GM19455 (cell line): Measurements from ENCODE around the gene IRF2BP2.
"Not testable (repeated sequence)": the region's sequence is repeated elsewhere in the genome, so short reads cannot be mapped to it uniquely, and the experiment has no call there.

Source experiments
- ATAC-seq: cut with Tn5 transposase; IDR thresholded peaks from one replicate; pipeline ENCODE4 v1.9.1; 2021; ENCODE audit not compliant: unreplicated experiment

Gene IRF2BP2

DNA sequence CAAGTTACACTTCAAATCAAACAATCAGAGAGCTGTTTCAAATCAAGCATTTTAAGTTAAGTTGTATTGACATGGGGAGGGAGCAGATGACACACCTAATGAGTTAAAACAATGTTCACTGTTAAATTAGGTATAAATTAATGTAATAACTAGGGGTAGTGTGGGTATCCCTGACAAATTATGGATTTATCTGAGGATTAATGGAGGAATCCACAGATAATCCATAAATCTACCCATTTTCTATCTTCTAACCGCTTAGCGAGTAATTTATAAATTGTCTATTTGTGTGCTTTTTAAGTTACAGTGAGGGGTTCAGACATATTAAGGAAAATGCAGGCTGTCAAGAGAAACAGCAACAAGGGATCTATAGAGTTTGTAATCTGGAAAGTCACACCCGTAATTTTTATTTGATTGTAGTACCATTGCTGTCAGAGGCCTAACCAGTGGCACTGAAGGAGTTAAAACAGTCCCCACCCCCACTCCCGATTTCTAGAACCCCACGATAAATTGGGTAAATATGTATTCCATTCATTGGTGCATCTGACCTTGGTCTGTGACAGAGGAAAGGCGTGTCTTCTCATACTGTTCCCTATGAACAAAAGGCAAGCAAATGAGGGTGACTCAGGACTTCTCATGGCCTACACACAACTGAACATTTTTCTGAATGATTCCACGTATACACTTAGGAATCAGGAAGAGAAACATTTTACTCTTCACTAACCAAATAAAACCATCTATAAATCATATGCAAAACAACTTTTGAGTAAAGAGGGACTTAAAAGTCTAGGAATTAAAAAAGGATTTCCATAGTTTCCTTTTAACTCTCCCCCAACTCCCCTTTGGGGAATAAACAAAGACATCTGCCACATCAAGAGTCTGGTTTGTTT, 7.4 kb downstream of the IRF2BP2 start:
- ATAC-seq, result no peak

DNA sequence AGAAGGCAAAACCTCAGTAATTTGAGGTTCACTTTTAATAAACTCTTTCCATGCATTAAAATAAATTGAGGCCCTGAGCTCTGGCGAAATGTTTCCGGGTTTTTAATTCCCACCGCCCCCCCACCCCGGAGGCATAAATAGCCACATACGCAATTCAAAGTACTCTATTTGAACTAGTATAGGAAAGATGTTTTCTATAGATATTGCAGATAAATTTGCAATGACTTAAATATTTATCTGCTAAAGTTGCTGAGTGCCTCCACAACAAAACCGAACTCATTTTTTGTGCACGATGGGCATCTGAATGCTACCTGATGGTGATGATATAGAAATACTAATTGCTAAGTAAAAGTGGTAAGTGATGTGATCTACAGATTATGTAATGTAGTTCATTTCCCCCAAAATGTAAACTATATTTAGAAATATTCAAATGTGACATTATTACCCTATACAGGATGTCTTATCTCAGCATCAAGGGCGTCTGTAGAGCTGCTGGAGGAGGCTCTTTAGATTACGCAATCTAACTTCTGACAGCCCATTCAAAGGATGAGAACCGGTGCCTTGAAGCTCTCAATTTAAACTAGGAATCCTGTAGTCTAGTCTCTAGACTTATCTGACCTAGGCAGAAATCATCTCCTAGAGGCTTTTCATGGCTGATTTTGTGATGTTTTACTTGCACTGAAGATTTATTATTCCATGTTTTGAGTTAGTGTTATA, 8.5 kb downstream of the IRF2BP2 start:
- ATAC-seq, result no peak

DNA sequence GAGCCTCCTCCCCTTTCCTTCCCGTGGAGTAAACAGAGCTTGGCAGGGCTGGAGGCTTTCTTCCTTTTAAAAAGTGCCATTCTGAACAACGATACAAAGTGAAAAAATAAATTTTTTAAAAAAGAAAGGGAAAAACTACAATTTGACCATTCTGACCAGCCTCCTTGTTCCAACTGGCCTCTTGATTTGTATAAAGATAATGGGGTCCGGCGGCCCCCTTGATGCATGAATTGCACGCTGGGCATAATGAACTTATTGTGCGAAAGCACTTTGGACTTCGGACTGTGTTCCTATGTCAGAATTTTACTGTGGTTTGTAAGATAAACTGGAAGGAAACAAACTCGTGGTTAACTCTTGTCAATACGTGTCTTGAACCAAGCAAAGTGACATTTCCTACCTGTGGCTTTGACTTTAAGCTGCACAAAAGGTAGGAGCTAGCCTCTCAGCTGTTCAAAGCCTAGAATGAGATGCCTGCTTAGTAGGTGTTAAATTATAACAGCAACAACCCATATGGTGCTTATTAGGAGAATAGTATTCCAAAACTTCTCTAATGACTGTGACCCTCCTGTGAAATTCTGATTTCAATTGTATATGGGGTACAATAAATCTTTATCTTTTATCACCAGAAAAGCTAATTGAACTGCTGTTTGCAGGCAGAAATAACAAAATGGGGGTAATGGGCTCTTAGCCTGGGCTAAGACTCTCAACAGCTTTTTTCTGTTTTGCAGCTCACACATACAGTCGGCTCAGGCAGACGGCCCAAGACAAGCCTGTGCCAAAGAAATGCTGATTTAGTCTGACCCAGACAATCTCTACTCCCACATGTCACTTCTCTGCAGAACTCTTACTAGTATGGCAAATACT, 9.3 kb downstream of the IRF2BP2 start:
- ATAC-seq, result no peak

DNA sequence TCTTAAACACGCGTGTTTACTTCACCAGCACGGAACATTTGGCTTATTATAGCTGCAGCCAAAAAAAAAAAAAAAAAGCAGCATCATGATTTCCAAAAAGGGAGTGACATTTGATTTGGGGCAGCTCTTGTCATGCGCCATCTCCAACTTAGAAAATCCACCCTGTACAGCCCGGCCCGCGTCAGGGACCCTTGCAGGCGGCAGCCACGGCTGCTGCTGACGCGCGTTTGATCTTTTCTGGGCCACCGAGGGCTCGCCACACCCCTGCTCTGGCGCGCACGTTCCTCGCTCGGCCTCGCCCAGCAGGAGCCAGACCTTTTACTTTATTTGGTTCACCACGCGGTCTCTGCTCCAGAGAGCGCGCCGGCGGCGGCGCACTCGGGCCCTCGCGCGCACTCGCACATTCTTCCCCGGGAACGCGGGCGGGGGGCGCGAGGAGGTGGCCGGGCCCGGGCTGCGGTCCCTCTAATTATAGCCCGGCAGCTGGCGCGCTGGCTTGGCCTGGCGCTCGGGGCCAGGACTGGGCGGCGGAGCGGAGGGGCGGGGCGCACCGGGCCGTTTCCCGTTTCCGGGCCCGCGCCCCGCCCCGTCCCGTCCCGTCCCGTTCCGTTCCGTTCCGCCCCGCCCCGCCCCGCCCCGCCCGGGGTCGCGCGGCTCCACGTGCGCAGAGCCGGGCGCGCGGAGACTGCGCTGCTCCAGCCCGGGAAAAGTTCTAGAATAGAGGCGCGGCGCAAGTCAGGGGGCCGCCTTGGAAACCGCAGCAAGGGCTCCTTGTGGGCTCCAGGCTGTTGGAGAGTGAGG, 10.2 kb downstream of the IRF2BP2 start:
- peak; percentile 72 for ATAC-seq

DNA sequence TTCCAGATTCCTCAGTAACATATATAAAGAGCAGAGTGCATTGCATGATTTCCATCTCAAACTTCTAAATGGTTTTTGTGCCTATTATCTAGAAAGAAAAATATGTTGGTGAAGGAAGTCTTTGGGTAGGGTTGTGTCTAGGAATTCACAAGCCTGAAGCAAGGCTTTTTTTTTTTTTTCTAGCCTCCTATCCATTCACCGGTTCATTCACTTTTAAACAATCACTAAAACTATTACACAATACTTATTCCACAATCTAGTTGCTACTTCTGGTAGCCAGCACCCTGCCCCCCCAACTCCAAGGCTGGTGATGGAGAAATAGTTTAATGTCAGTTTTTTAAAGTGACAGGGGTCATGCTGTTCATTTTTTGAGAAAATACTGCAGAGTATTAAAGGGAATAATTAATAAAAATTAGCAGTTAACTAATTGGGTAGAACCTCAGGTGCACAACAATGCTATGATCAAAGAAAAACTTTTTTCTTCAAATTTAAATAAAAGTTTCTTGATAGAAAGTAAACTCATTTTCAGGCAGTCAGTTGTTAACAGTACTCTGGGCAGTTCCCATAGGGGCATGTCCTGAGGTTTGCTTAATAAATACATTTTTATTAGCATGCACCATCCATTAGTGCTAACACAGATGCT, 10.9 kb downstream of the IRF2BP2 start:
- no peak for ATAC-seq

DNA sequence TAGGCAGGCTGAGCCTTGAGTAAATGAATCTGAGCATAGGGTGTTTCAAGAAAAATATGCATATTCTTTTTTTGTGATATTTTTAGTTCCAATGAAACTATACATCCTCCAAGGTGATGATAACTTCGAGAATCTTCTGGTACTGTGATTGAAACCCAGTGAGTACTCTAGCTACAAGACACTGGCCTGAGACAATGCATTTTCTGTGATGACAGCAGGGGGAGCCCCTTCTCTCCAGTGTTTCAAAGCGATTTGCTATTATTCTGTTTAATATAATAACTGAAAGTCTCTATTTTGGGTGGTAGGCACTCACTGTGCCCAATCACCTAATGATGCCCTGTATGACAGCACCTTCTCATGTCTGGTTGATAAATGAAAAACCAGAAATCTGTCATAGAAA, 12.1 kb downstream of the IRF2BP2 start:
- ATAC-seq, result no peak

DNA sequence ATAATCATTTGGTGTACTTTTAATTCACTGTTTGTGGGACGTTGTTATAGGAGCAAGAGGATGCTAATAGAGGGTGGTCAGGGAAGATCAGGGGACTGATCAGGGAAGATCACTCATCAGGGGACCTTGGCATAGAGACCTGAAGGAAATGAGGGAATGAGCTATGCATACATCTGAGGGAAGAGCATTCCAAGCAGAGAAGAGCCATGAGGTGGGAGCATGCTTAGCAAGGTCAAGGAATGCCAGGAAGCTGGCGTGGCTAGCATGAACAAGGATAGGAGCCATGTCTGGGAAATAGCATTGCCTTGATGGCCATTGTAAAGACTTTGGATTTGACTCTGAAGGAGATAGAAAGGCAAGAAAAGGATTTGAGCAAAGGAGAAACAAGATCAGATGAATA, 14.1 kb downstream of the IRF2BP2 start:
- ATAC-seq, result no peak

DNA sequence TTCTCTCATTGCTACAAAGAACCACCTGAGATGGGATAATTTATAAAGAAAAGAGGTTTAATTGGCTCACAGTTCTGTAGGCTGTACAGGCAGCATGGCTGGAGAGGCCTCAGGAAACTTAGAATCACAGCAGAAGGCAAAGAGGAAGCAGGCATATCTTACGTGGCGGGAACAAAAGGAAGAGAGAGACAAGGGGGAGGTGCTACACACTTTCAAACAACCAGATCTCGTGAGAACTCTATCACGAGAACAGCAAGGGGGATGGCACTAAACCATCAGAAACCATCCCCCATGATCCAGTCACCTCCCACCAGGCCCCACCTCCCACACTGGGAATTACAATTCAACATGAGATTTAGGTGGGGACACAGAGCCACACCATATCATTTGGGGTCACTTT, 15.4 kb downstream of the IRF2BP2 start:
- not testable (repeated sequence) for ATAC-seq

DNA sequence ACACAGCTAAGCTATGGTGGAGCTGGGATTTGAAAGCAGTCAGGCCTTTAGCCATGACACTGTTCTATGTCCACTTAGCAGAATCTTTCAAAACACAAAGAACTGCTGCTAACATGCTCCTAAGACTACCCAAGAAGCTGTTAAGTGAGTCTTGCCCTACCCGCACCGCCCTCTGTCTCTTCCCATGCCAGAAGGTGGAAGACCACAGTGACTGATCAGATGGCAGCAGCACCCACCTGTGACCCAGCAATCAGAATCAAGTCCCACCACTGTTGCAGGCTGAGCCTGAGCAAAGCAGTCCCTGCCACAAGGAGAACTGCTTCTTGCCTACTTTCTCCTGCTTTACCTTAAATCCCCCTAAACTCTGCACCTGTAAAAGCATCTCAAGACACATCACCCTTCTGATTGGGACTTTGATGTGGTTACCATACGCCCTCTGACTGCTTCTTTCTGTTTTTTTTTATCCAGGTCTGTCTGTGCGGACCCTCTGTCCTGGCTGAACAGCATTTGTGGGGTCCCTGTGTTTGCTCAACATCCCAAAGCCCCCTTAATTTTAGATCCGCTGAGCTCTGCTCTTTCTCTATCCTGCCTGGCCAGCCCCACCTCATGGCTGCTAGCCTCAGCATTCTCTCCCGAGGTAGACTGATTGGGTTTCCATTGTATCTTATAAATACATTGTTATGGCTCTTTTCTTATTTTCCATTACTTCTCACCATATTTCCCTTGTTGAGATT, 16.0 kb downstream of the IRF2BP2 start:
- ATAC-seq, result no peak

DNA sequence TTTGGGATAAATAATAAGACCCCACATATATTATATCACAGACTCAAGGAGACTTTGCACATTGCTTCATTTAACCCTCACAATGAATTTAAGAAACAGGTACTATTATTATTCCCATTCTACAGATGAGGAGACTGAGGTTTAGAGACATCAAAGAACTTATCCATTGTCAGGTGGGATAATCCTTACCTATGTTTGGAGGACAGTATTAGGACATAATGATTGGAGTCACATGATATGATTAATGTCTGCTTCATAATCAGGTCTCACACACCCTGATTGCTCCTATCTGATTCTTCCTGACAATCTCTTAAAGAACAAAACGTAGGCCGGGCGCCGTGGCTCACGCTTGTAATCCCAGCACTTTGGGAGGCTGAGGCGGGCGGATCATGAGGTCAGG, 16.9 kb downstream of the IRF2BP2 start:
- ATAC-seq, result no peak

DNA sequence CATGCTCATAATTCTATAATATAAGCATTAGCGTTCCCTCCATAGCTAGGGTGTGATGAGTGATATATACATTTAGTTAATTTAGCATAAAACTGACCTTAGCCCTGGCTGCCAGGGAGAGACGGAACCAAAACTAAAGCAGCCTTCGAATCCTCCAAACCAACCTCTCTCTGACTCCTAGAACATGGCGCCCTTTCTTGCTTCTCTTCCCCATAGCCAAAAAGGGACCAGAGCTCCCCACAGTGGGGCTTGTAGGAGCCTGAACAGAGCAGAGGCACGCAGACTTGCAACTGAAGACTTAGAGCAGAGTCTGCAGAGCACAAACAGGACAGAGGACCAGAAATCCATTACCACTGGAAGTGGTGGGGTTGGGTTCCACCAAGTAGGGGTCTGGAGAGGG, 17.7 kb downstream of the IRF2BP2 start:
- ATAC-seq, result no peak

DNA sequence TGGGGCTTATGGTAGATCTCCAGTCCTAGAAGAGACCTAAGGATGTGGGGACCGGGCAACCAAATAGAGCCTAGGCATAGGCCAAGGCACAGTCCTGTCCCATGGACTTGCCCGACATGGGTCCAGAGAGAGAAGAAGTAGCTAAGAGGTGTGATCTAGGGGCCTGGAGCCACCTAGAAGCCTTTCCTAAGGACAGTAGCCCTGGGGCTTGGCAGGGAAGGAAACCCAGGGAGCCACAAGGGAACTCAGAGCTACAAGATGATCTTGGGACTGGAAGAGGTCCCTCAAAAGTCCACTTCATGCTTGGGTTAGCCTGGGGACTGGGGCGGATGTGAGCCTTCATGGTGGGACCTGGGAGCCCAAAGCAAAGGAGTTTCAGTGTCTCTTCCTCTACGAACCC, 18.8 kb downstream of the IRF2BP2 start:
- no peak for ATAC-seq

DNA sequence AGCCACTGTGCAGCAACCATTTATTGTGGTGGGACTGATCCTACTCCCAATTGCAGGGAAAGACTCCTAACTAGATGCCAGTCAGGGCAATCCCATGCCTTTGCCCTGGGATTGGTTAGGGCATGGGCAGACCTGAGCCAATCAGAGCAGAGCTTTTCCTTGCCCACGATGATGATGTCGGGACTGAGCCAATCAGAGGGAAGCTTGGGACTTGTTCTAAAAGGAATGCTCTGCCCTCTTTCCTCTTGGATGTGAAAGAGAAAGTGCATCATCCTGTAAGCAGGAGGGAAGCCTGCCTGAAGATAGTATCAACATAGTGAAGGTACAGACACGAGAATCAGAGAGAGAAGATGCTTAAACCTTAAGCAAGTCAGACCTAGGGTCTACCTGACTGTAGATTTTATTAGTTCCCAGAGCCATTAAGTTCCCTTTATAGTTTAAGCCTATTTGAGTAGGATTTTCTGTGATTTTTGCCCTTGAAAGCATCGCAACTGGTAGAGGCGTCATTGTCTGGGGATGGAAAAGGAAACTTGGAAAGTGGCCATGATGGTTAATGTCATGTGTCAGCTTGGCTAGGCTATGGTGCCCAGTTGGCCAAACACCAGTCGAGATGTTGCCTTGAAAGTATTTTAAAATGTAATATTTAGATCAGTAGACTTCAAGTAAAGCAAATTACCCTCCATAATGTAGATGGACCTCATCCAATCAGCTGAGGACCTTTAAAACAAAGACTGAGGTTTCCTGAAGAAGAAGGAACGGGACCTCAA, 19.9 kb downstream of the IRF2BP2 start:
- ATAC-seq, result no peak

DNA sequence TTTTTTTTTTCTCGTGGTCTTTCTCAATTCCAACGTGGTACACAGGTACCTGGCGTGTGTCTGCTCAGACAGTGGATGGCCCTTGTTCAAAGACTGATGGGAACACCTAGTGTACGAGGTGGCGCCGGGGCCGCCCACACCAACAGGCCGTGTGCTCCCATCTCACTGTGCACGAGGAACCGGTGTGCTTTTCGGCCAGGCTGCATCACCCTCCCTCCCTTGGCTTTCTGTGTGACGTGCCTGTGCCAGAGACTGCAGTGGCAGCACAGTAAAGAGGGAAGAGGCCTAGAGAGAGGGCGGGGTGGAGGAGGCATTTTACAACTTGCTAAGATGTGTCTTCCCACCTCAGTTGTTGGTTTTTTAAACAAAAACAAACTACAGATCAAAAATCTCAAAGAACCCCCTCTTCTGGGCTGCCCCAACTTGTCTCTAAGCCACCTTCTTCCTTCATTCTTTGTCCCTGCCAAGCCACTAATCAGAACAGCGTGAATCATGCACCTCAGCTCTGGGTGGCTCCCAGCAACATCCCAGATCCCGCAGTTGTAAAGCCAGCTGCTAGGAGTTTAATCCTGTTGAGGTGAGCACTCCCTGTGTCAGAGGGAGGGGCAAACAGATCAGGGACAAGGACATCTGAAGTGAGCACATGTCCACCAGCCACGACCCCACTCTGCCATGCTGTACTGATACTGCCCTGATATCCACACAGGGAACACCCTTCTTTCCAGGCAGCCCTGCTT, 20.7 kb downstream of the IRF2BP2 start:
- ATAC-seq, result no peak

DNA sequence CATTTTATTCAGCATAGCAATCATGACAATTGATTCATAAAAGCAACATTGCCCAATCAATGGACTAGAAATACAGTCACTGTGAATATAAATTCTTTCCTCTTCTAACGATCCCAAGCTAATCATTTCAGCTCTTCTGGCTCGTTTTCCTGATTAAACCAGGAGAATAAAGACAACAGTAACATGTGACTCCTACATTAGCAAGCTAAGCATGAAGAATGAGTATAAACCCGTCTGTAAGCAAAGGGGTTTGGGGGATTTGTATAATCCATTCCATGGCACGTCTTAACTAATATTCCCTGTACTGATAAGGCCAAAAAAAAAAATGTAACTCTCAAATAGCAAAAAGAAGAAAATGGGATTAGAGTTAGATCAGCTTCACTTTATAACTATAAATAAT, 21.6 kb downstream of the IRF2BP2 start:
- no peak for ATAC-seq

DNA sequence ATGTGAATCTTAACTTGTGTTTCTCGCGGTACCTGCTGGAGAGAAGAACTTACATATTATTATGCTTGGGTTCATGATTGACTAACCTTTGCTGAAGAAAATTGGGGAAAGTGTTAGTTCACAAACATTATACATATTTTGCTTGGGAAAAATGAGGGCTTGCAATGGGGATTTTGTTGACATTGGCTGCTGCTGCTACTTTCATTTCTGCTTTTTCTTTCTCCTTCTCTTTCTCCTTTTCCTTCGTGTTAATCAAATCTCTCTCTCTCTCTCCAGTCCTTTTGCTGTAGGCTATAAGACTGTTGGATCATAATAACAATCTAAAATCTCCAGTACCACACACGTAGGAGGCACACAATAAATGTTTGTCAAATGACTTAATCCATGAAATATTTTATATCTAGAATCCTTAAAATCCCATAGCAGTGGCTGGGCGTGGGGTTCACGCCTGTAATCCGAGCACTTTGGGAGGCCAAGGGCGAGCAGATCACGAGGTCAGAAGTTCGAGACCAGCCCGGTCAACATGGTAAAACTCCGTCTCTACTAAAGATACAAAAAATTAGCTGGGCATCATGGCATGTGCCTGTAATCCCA, 23.0 kb downstream of the IRF2BP2 start:
- ATAC-seq, result no peak

DNA sequence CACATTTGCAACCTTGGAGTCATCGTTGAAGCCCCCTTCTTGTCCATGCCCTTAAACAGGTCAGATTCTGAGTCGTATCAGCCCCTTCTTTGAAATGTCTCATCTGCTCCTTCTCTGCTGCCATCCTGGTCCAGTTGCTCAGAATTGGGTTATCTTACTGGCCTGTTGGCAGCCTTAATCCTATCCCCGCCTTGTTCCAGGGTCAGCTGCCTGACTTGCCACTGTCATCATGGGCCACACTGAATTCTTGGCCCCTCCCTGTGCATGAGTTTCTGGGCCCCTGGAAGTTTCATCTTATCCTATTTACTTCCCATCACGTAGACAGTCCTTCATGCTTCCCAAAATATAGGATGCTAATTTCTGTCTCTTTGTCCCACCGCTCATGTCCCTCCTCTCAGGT, 23.7 kb downstream of the IRF2BP2 start:
- no peak for ATAC-seq
